ENCODE measurements around the gene ZSCAN9. TPM values are rescaled to one million over a fixed set of nuclear protein-coding genes. Genes with fewer than 3 reads are reported as not detected.

The ZSCAN9 gene
- total and polyA plus RNA-seq, 2 of the 13 experiments (the other 11 are each of a cell fraction or from before 2014, with no cell fraction given) = 14.6 to 17.8 TPM

- TF ChIP-seq SCMH1 (CRISPR knock-in tag; IDR thresholded peaks at IDR 0.05; ENCODE audit: borderline replicate concordance) = no peak
- TF ChIP-seq ZBTB40 (IDR thresholded peaks at IDR 0.05) = peak; percentile 86
- TF ChIP-seq ZBTB40 (CRISPR knock-in tag; IDR thresholded peaks at IDR 0.05) = peak; percentile 69
- TF ChIP-seq HES4 (CRISPR knock-in tag; IDR thresholded peaks at IDR 0.05; ENCODE audit: borderline replicate concordance) = no peak; the same call in 1 of the 2 replicates
- TF ChIP-seq ATF3 (CRISPR knock-in tag; IDR thresholded peaks at IDR 0.05) = no peak
- TF ChIP-seq NFYB (CRISPR knock-in tag; IDR thresholded peaks at IDR 0.05) = peak; percentile 18; the same call in 1 of the 2 replicates
- TF ChIP-seq BORCS8-MEF2B (CRISPR knock-in tag; IDR thresholded peaks at IDR 0.05) = peak; percentile 86
- peak; percentile 96; the same call in 1 of the 2 replicates for TF ChIP-seq ZNF556 (CRISPR knock-in tag; IDR thresholded peaks at IDR 0.05; ENCODE audit: borderline replicate concordance)
- TF ChIP-seq NONO (IDR thresholded peaks at IDR 0.05) = no peak
- peak; percentile 92 for TF ChIP-seq NONO (CRISPR knock-in tag; conservative IDR thresholded peaks at IDR 0.05)
- no peak for TF ChIP-seq NAIF1 (CRISPR knock-in tag; IDR thresholded peaks at IDR 0.05; ENCODE audit: borderline replicate concordance)
- no peak for TF ChIP-seq RBAK (CRISPR knock-in tag; IDR thresholded peaks at IDR 0.05)
- 0 out of 2 replicates have a peak, but pooled peaks have one; percentile 13 for TF ChIP-seq HIC2 (CRISPR knock-in tag; IDR thresholded peaks at IDR 0.05; ENCODE audit: low read depth)
- TF ChIP-seq GRHL1 (CRISPR knock-in tag; conservative IDR thresholded peaks at IDR 0.05) = no peak
- TF ChIP-seq HOXA9 (CRISPR knock-in tag; IDR thresholded peaks at IDR 0.05; ENCODE audit: borderline replicate concordance) = no peak
- no peak for TF ChIP-seq GLI4 (CRISPR knock-in tag; IDR thresholded peaks at IDR 0.05; ENCODE audit: borderline replicate concordance)
These were observed at the start of gene ZSCAN9 (continued) for GRCh38 chr6:28225056-28225834.
